SK-N-SH (cell line): ENCODE measurements around the gene ARL6. TPM values are rescaled to one million over a fixed set of nuclear protein-coding genes. Genes with fewer than 3 reads are reported as not detected.

ENCODE experiments used
- CTCF ChIA-PET: fragments of 300-600, 350-600 bp; formaldehyde crosslinking; extraction: SDS; loops from one replicate; lab custom pipeline; 2021; lab: Yijun Ruan, JAX
- POLR2A ChIA-PET: fragments of 350-600 bp; sonication (Branson Sonifier 250); formaldehyde crosslinking; extraction: SDS; loops from one replicate; lab custom pipeline; 2020; ENCODE audit warnings: antibody characterized with exemption, inconsistent platforms; lab: Yijun Ruan, JAX
- DNase-seq: peaks from one replicate; pipeline ENCODE4 v3.0.0; 2012
- H2AFZ ChIP-seq: fragments of 200-600 bp; sonication (generic); 2 replicates; pipeline ENCODE4 v1.8.1; 2016; ENCODE audit warnings: antibody characterized with exemption, mild to moderate bottlenecking, low read depth
- H3F3A ChIP-seq: fragments of 200-600 bp; sonication (generic); replicated peaks from 2 replicates; pipeline ENCODE3; 2016; ENCODE audit warnings: antibody characterized with exemption, mild to moderate bottlenecking; ENCODE audit not compliant: insufficient read depth
- H3K27ac ChIP-seq, 2 experiments: fragments of 200-500 bp in 1 of 2; fragments of 200-600 bp in 1 of 2; sonication (Bioruptor generic) in 1 of 2; sonication (generic), shearing (Covaris generic) in 1 of 2; 2 replicates each; pipeline versions ENCODE4 v1.5.1 to v1.6.1; 2014 to 2016; ENCODE audit warnings: low read depth in 2 of 2, inconsistent platforms in 1 of 2, low read length in 1 of 2, mild to moderate bottlenecking in 1 of 2, mixed read lengths in 1 of 2
- H3K27me3 ChIP-seq: fragments of 200-600 bp; sonication (generic), shearing (Covaris generic); 2 replicates; pipeline ENCODE4 v1.6.1; 2016; ENCODE audit warnings: mixed run types; ENCODE audit not compliant: insufficient read depth
- H3K36me3 ChIP-seq, 2 experiments: fragments of 200-500 bp in 1 of 2; fragments of 200-600 bp in 1 of 2; sonication (Bioruptor generic) in 1 of 2; sonication (generic) in 1 of 2; replicated peaks in 1 of 2; 2 replicates each; pipeline versions ENCODE3 to v1.5.1; 2014 to 2016; ENCODE audit warnings: low read length in 1 of 2, mild to moderate bottlenecking in 1 of 2; ENCODE audit not compliant: insufficient read depth in 2 of 2, control insufficient read depth in 1 of 2
- H3K4me1 ChIP-seq, 2 experiments: fragments of 200-500 bp in 1 of 2; fragments of 200-600 bp in 1 of 2; sonication (Bioruptor generic) in 1 of 2; sonication (generic), shearing (Covaris generic) in 1 of 2; 2 replicates each; pipeline versions ENCODE4 v1.5.1 to v1.6.1; 2014 to 2016; ENCODE audit warnings: low read depth in 1 of 2, low read length in 1 of 2, mixed run types in 1 of 2; ENCODE audit not compliant: insufficient read depth in 2 of 2, control insufficient read depth in 1 of 2
- H3K4me2 ChIP-seq: fragments of 200-600 bp; sonication (generic), shearing (Covaris generic); 2 replicates; pipeline ENCODE4 v1.6.1; 2017; ENCODE audit warnings: mixed run types
- H3K4me3 ChIP-seq, 2 experiments: fragments of 200-500 bp in 1 of 2; fragments of 200-600 bp in 1 of 2; sonication (Bioruptor generic) in 1 of 2; sonication (generic), shearing (Covaris generic) in 1 of 2; 2 replicates each; pipeline versions ENCODE4 v1.5.1 to v1.8.1; 2014 to 2016; ENCODE audit warnings: low read depth in 2 of 2, inconsistent platforms in 1 of 2, low read length in 1 of 2, mild to moderate bottlenecking in 1 of 2, mixed read lengths in 1 of 2, moderate library complexity in 1 of 2
- H3K79me2 ChIP-seq: fragments of 200-600 bp; sonication (generic); 2 replicates; pipeline ENCODE4 v1.8.1; 2017; ENCODE audit warnings: mild to moderate bottlenecking; ENCODE audit not compliant: insufficient read depth
- H3K9ac ChIP-seq: fragments of 200-600 bp; sonication (generic); 2 replicates; pipeline ENCODE4 v1.6.1; 2017; ENCODE audit warnings: mixed run types
- H3K9me2 ChIP-seq: fragments of 200-600 bp; sonication (generic); 2 replicates; pipeline ENCODE4 v1.6.1; 2017; ENCODE audit warnings: mixed run types
- H3K9me3 ChIP-seq: fragments of 200-600 bp; sonication (generic); 2 replicates; pipeline ENCODE4 v1.6.1; 2017; ENCODE audit warnings: mixed run types, mild to moderate bottlenecking, moderate library complexity
- H4K20me1 ChIP-seq: fragments of 200-600 bp; sonication (generic); 2 replicates; pipeline ENCODE4 v1.6.1; 2017; ENCODE audit warnings: mild to moderate bottlenecking, mixed run types; ENCODE audit not compliant: insufficient read depth
- FOSL2 ChIP-seq: IDR thresholded peaks from 2 replicates; pipeline ENCODE4 v1.4.0; 2012; ENCODE audit warnings: low read depth, mild to moderate bottlenecking, moderate library complexity, borderline replicate concordance
- FOXJ3 ChIP-seq: sonication (generic); formaldehyde crosslinking; IDR thresholded peaks from 2 replicates; pipeline ENCODE4 v1.5.1; 2020; ENCODE audit warnings: mild to moderate bottlenecking, missing genetic modification reagents
- REST ChIP-seq: IDR thresholded peaks from 2 replicates; pipeline ENCODE4 v1.6.1; 2012; ENCODE audit warnings: mild to moderate bottlenecking, low read depth, low read length, moderate library complexity
- RXRA ChIP-seq: IDR thresholded peaks from 2 replicates; pipeline ENCODE4 v1.4.0; 2012; ENCODE audit warnings: low read depth, mild to moderate bottlenecking, borderline replicate concordance
- SIN3A ChIP-seq: IDR thresholded peaks from 2 replicates; pipeline ENCODE4 v1.6.1; 2012; ENCODE audit warnings: low read depth, mild to moderate bottlenecking, low read length, moderate library complexity, borderline replicate concordance
- USF1 ChIP-seq: IDR thresholded peaks from 2 replicates; pipeline ENCODE4 v1.4.0; 2012; ENCODE audit warnings: low read depth, borderline replicate concordance
- YY1 ChIP-seq: IDR thresholded peaks from 2 replicates; pipeline ENCODE4 v1.4.0; 2012; ENCODE audit warnings: low read depth, mild to moderate bottlenecking
- WGBS: methylation state at CpG from one replicate; pipeline ENCODE4 v1.1.6; 2017; ENCODE audit warnings: low lambda C conversion rate; 5-methylcytosine and 5-hydroxymethylcytosine counted together
- polyA plus RNA-seq, 3 experiments: library from polyadenylated mRNA; depleted of rRNA; stranded (reverse); fragments of >200 nt; gene quantifications; 2 replicates each; pipeline ENCODE4 v1.2.3, GENCODE V29; 2012
- TF ChIP-seq, protein P1 (sequence below): fragments of 150-350 bp; IDR thresholded peaks from 2 replicates; pipeline ENCODE4 v1.6.1; 2016; ENCODE audit warnings: mild to moderate bottlenecking, low read depth, low read length

The ARL6 gene
- polyA plus RNA-seq, 1 of the 3 experiments (the other 2 are of a cell fraction) = 2.6 TPM

GRCh38 chr3:97839944-97840343 lies 75.4 kb downstream of the ARL6 start:
- H3K79me2 ChIP-seq = no peaks in the 10 kb centered on the region
- CTCF ChIA-PET = interaction anchor here (1.2 to 3.8 kb wide), 2 partner anchors 17 to 183 kb away, joined by 3 to 18 read pairs; partner anchors contain the start of gene CRYBG3
- POLR2A ChIA-PET = no interaction called here
- WGBS = 69% methylated on average over 2 of the region's 2 CpGs
- H3K9me3 ChIP-seq = no peaks in the 10 kb centered on the region
- no peaks in the 10 kb centered on the region; a peak in 1 of 4 replicates for H3K4me1 ChIP-seq
- H3K27me3 ChIP-seq = no peaks in the 10 kb centered on the region
- H2AFZ ChIP-seq = no peak overlapping the region
- no peaks in the 10 kb centered on the region for H3K9me2 ChIP-seq
- H3F3A ChIP-seq = no peaks in the 10 kb centered on the region
- no peak overlapping the region for H3K4me2 ChIP-seq
- no peak for TF ChIP-seq FOSL2
- no peak for TF ChIP-seq SIN3A
- no peak for TF ChIP-seq FOXJ3 (CRISPR knock-in tag)
- TF ChIP-seq, protein P1, sequence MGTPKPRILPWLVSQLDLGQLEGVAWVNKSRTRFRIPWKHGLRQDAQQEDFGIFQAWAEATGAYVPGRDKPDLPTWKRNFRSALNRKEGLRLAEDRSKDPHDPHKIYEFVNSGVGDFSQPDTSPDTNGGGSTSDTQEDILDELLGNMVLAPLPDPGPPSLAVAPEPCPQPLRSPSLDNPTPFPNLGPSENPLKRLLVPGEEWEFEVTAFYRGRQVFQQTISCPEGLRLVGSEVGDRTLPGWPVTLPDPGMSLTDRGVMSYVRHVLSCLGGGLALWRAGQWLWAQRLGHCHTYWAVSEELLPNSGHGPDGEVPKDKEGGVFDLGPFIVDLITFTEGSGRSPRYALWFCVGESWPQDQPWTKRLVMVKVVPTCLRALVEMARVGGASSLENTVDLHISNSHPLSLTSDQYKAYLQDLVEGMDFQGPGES = no peak
- TF ChIP-seq USF1 = no peak
- no peak for TF ChIP-seq REST
- DNase-seq = no peak
- no peaks in the 10 kb centered on the region for H4K20me1 ChIP-seq
- H3K27ac ChIP-seq = no peak overlapping the region
- H3K4me3 ChIP-seq = no peak overlapping the region
- no peak overlapping the region for H3K9ac ChIP-seq
- peaks cover 0 to 3% of the 10 kb centered on the region in 2 experiments for H3K36me3 ChIP-seq

- Histone ChIP-seq H3K4me1 (no peaks in the 10 kb centered on the region), H3K27me3 (no peaks in the 10 kb centered on the region)
- no peak for TF ChIP-seq RXRA
- TF ChIP-seq YY1 = no peak
- TF ChIP-seq, all 33 proteins: peak for 0
- H3K9me3 ChIP-seq = no peaks in the 10 kb centered on the region
- no peak overlapping the region for H3K4me2 ChIP-seq
- H2AFZ ChIP-seq = no peak overlapping the region
- H3K27ac ChIP-seq = no peak overlapping the region
- 88% methylated on average over 8 of the region's 8 CpGs for WGBS
- peaks cover 0 to 3% of the 10 kb centered on the region in 2 experiments for H3K36me3 ChIP-seq
- no peak overlapping the region for H3K9ac ChIP-seq
- no peaks in the 10 kb centered on the region for H4K20me1 ChIP-seq
- H3F3A ChIP-seq = no peaks in the 10 kb centered on the region
- no peak overlapping the region for H3K4me3 ChIP-seq
- POLR2A ChIA-PET = no interaction called here
- CTCF ChIA-PET = interaction anchor here (0.7 to 3.8 kb wide), 2 partner anchors 18 to 19 kb away, joined by 3 to 18 read pairs; partner anchors contain the start of gene CRYBG3
- H3K79me2 ChIP-seq = no peaks in the 10 kb centered on the region
- H3K9me2 ChIP-seq = no peaks in the 10 kb centered on the region
- DNase-seq = no peak
Observed at GRCh38 chr3:97841304-97841703, 76.7 kb downstream of the ARL6 start.
